ELR (cell line): ENCODE measurements around the gene QPCT.
"Not testable (repeated sequence)": the region's sequence is repeated elsewhere in the genome, so short reads cannot be mapped to it uniquely, and the experiment has no call there.

ENCODE experiments used
- DNase-seq: peaks from one replicate; pipeline ENCODE4 v3.0.0-alpha.2; 2015; ENCODE audit warnings: low read depth

QPCT gene

DNA sequence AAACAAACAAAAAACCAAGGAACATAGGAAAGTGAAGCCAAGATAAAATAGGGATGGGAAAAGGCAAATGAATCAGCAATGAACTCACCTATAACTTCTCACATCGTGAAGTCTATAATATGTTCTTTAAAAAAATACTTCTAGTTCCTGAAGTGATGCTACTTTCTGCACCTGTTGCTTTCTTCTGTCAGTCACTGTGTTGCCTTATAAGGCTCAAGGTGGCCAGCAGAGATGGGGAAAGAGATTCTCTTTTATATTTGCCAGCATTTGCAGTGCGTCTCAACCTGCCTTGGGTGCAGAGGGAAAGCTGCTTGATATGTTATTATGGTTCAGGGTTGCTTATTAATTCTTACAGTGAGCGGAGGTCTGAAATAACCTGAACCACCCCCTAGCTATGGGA lies 14.0 kb downstream of the QPCT start:
- DNase-seq = no peak

DNA sequence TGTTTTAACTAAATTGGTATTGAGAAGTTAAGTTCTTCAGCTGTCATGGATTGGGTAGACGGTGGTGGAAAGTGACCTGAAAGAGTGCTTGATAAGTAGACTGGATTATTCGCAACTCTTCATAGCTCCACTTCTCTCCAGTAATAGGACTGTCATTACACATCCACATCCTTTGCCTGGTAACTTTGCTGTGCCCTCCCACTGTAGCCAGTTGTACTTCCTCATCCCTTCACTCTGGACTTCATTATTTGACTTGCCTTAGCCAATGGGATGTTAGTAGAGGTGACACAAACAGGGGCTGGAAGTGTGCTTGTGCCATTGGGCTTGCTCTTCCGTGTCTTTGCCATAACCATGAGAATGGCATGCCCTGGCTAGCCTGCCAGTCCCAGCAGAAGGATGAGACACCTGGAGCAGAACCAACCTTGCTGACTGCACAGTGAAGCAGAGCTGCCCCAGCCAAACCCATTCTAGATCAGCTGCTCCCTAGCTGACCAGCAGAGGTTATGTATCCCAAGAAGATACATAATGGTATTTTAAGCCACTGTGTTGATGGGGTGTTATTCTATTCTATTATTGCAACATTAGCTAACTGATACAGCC lies 16.9 kb downstream of the QPCT start:
- DNase-seq = no peak

DNA sequence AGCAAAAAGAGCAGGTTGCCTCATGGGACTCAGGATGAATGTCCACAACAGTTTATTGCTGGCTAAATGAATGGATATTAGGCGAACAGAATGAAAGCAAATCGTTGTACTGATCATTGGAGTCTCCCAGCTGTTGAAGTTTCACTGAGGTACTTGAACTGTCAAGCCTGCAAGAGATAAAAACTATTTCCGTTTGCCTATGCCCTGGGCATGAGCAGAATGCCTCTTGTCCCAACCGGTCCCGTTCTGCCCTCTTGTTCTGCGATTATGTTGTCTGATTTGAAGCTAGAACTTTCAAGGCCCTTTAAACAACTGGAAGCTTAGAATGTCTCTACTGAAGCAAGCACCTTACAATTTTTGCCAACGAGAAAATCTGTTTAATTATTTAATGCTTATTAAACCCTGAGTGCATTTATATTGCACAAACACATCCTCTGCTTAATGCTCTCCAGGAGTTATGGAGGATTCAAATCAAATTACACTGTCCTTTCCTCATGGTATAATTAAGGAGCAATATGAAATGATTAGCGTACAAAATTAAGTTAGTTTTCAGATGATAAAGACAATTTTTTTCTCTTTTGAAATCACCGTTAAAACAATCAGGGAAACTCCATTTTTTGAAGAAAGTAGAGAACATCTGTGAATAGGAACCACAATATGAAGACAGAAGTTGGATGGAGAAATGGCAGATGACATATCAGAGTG lies 17.7 kb downstream of the QPCT start:
- DNase-seq = no peak

DNA sequence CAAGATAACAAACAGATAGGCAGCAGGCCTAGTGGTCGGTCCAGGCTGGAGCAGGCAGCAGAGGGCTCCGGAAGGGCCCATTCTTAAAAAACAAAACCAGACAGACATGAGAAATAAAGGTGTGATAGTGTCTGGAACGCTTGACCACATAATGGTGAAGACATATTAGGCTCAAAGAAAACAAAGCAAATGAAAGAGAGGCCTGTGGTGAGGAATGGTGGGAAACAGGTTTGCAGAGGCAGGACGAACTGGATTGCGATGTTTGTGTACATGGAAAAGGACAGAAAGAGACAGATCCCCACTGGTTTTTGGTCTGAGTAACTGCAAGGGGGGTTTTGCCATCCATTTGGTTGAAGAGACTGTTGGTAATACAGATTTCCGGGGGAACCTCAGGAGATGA lies 19.9 kb downstream of the QPCT start:
- no peak for DNase-seq

DNA sequence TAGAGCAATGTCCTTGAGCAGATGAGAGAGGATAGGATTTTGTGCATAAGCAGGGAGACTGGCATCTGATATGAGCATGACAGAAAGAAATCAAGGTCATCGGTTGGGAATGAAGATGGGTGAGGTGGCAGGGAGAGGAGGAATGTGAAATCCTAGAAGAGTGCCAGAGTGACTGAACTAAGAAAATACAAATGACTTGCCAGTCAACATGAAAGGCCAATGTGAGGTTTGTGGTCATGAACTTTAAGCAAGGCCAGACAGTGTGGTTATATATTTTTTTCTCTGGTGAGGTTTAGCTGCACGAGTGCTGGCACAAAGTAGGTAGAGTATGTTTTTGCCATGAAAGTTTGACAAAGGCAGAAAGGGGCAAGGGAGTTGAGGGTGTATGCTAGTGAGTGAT lies 21.2 kb downstream of the QPCT start:
- peak; percentile 31 for DNase-seq

DNA sequence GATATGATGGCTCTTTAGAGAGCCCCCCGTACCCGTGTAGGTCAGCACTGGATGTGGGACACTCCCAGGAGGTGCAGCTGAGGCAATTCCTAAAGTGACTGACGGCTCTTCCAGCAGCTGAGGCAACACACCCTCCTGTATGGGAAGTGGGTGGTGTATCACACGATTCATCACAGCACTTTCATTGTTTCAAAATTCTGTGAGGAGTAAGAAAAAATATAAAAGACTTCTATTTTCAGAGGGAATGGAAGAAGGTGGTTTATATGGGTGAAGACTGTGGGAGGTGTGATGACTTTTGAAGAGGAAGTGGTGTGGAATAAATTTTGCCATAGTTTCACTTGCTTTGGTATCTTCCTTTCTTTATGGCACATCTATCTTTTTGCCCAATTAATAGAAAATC lies 22.3 kb downstream of the QPCT start:
- DNase-seq = no peak

DNA sequence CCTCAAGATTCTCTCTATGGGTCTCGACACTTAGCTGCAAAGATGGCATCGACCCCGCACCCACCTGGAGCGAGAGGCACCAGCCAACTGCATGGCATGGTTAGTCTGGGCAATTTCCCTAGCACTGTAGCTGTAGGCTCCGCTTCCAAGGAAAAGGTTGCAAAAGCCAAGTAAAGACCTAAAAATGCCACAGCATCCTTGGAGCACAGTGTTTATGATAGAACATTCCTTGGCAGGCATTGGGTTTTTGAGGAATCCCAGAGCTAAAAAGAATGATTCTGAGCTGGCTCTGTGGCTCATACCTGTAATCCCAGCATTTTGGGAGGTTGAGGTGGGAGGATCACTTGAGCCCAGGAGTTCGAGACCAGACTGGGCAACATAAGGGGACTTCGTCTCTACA lies 22.9 kb downstream of the QPCT start:
- DNase-seq = no peak

DNA sequence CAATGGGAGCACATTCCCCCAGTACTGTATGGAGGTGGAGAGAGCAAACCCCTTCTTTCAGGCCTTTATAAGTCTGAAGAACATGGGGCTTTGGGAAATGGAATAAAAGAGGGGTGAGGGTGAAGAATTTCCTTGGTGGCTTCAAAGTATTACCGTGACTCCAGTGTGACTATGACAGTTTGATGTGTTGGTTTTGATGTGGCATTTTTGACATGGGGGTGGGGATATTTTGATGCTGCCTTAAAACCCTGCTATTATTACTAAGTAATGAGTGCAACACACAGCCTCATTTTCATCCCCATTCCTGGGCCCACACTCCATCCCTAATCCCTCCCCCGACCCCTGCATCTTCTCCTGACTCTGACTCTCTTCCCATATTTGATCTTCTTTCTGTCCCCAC lies 23.6 kb downstream of the QPCT start:
- no peak for DNase-seq

DNA sequence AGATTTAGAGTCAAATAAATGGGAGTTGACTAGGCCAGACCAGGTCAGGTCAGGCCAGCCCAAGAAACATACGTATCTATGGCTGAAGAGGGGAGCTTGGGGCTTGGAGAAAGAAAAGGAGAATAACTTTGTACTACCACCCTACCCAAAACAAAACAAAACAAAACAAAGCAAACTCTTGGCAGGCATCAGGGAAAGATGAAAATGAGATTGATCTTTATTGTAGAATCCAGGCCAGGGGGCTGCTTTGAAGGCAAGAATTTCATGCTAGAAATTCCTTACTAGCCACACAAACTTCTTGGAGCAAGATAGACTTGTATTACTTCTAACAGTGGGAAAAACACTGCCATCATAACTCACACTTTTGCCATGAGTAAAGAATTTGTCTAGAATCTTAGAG lies 26.2 kb downstream of the QPCT start:
- DNase-seq = no peak

DNA sequence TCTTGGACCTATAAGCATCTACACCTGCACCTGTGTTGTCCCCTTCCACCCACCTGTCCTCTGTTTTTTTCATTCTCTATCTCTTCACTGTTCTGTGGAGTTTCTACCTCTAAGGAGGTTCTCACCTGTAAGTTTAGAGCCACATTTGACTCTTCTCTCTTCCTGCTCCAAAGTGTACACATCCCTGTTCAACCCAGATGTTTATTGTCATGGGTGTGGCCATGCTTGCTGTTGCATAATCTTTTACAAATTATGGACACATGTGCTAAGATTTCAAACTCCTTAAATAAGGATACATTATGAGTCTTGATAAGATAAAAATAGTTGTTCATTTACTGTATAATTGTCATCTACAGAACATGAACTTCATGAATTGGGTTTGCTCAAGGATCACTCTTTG lies 27.6 kb downstream of the QPCT start:
- no peak for DNase-seq

DNA sequence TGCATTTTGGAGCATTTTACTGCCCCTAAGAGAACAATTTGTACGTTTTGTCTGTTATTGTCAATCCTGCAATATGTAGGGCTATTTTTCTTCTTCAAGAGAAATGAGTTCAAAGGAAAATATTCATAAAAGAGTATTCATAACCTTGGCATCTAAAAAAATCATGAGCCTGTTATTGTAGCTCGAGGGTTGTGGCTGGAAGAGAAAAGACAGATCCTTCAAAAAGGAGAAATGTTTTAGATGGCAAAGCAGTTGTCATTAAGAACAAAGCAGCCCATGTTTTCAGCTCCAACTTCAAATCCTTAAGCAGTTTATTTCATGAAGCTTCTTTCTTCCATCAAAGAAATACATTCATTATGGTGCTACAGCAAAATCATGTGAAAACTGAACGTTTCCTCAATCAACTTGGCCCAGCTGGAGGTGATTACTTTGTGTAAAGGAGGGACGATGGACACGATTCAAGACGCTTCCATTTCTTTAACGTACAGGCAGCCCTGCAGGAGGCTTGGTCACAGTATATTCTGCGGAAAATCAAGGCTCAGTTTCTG lies 31.4 kb downstream of the QPCT start:
- no peak for DNase-seq

DNA sequence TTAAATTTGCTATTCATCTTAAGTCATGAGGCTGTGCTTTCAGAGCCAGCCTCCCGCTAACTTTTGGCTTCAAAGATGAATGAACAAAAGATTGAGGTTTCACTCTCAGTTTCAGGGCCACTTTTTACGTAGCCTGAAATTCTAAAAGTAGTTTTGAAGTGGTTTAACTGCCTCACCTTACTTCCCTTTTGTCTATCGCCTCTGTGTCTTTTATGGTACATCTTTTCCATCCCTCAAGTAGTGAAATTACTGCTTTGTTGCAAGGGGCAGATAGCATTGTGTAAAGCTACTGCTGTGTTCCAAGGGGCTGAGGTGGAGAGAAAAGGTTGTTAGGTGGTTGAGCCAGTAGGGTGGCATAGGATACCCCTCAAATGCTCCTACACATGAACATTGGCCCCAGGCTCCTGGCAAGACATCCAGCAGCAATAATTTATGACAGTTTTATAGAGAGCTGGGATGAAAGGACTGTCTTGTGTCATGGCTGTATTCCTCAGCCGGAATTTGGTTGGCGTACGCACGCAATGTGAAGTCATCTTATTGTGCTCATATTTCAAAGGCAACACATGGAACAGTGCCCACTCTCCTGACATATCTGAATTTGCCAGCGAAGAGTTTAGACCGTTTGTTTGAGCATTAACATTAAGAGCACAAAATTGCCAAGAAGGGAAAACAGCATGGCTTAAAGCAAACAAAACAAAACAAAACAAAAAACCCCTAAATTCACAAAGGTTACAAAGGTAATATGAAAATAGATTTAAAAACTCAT lies 32.2 kb downstream of the QPCT start:
- peak; percentile 93 for DNase-seq

DNA sequence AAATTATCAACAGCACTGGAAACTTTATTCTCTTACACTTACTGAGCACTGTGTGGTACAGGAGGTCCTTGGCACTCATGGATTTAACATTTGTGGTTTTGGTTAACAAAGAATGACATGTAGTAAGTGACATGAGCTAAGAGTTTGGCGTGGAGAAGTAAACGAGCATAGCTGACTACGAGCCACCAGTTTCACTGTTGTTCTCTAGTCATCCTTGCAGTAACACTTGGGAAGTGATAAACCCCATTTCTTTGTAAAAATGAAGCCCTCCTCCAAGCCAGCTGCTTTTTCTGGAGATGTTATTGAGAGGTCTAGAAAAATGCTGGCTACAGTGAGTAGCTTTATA lies 32.7 kb downstream of the QPCT start:
- peak; percentile 60 for DNase-seq

DNA sequence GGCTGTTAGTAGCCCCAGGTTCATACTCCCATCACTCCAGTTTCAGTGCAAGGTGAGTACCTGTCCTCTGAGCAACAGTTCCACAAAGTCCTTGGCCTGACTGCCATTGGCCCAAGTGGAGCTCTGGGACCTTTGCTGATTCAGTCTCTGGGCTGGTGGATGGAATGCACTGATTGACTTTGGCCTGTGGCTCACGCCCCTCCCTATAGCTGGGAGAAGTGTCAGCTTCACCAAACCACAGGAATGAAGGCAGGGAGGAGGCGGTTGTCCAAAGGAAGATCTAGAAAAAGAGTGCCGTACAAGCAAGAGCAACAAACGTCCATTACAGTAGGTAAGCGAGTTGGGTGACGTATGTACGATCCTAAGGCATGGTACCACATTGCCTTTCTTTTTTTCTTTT lies 34.0 kb downstream of the QPCT start:
- peak; percentile 88 for DNase-seq

DNA sequence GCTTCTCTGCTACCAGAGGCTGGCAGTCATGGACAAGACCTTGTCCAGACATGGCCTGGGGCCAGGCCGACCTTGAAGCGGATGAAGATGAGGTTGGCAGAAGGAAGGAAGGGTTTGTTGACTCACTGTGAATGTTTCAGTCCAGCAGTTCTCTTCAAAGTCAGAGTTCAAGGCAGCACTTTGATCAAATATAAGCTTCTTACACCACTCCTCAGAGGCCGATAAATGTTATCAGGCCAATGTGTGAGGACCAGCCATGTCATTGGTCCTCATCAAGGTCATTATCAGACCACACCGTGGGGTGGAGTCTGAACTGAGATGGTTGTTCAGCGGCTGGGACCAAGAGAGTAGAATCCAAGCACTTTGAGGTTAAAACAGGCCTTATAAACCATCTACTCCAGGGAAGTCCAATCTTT lies 35.5 kb downstream of the QPCT start:
- peak; percentile 80 for DNase-seq

DNA sequence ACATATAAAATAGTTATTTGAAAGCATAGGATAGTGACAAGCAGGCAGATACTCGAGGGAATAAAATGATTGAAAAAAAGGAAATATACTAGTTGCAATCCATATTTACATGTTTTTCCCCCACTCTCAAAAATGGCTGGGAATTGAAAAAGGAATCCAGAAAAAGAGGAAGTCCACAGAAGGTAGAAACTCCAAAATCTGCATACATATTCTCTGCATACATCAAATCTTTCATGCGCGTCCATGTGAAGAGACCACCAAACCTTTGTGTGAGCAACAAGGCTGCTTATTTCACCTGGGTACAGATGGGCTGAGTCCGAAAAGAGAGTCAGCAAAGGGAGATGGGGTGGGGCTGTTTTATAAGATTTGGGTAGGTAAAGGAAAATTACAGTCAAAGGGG lies 36.4 kb downstream of the QPCT start:
- DNase-seq = not testable (repeated sequence)

DNA sequence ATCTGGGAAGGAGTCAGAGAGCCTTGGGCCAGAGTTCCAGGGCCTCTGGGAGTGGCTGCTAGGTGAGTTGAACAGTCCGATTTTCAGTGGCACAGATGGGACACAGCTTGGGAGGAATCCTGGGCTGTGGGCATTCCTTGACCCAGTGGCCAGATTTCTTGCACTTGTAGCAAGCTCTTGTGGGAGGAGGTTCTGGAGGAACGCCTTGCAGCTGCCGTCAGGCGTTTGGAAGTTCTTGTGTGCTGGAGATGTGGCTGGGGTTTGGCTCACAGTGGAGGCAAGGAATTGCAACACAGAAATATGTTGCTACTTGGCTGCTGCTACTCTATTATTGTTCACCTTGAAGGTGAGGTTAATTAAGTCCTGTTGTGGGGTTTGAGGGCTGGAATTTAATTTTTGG lies 39.8 kb downstream of the QPCT start:
- not testable (repeated sequence) for DNase-seq

DNA sequence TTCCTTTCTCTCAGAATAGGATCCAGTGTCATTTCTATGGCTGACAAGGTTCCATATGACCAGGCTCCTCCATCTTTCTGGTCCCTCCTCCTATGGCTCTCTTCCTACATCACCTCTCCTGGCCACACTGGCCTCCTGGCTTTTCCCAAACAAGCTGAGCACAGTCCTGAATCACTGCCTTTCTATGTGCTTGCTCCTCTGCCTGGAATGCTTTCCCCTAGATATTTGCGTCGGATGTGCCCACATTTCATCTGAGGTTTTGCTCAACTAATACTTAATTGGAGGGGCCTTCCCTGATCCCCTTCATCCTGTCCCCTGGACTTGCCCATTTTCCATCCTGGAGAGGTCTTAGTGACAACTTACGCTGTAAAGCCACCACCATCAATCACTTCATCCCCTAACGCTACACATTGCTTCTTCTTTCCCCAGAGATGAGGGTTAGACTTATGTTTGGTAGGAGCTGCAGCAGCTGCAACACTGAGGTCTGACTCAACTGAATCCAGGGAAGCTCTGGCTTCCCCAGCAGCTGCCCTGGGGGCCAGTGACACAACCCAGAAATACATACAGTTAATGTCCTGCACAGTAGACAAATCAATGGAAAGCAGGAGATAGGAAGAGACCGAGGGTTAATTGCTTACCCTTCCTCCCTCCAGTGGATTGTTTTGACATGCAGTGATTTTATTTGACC lies 42.9 kb downstream of the QPCT start:
- peak; percentile 87 for DNase-seq

DNA sequence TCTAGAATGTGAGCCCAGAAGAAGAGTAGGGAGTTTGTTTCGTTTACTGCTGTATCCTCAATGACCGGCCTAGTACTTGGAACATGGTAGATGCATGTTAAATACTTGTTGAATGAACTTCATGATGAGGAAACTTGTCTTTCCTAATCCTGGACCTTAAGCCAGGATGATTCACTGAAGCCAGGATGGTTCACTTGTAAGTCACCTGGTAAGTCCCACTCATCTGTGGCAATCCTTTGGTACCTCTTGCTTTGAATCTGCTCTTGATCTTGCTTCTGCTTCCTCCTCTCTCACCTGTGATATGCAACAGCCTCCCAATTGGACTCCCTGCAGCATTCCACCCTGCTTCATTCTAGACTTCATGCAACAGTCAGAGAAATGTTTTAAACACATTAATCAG lies 43.6 kb downstream of the QPCT start:
- DNase-seq = peak; percentile 88

DNA sequence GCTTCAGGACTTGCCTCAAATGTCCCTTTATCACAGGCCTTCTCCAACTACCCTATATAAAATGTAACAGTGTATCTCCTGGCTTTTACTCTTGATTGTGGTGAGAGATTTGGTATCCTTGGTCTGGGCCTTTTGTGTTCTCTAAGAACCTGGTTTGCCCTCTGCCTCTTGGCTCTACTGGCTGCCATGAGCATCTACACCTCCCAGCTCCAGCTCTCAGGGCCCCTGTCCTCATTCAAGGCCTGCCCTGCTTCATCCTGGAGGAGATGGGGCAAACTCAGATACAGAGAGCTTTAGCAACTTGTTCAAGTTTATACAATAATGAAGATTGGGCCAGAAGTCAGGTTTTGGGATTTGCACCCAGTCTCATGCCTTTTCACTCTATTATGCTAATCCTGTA lies 45.0 kb downstream of the QPCT start:
- DNase-seq = no peak

DNA sequence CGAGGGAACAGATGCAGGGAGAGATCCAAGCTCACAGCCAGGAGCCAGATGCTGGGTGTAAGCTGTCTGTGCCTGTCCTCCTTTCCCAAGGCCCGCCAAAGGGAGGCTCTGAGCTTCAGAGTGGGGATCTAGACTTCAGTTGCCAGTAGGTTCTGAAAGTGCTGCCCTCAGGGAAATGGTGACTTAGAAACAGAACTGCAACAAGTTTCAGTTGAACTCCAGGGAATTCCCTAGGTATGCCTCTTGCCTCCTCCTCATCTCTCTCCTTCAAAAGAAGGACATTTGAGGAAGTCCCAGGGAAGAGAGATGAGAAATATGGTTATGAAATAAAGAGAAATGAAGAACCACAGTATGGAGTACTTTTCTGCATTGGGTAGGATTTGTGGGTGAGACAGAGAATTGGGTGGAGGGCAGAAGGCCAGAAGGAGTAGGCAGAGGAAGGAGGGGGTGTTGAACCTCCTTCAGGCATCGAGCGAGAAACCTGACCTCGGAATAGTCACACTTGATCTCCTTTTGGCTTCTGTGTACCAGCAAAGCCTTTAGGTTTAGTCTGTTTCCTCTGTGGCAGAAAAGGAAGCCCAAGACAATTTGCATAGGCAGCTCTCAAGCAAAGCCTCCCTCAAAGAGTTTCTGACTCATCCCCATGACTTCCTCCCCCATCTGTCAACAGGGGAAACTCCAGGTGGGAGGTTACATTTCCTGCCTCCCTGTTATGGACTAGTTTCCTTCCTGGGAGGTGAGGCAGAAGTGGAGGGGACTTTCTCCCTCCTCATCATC lies 45.7 kb downstream of the QPCT start:
- peak; percentile 95 for DNase-seq

DNA sequence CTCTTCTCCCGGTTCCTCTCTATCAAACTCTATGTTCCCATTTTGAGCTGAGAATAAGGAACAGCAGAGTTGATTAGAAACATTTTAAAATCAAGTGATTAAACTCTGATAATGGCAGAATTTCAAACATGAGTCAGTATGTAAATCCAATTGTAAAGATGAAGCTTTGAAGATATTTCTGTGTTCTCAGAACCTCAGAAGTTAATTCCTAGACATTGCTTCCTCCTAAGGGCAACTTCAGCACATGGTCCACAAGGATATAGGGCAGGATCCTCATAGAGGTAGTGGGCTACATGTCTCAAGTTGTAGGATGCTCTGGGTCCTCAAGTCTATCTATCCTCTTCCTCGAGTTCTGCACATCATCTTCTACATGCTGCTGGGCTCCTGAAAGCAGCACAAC lies 46.3 kb downstream of the QPCT start:
- no peak for DNase-seq
